Breast epithelium (tissue), 4 donors: ENCODE data around the gene CNNM2. TPM values are rescaled to one million over a fixed set of nuclear protein-coding genes. Genes with fewer than 3 reads are reported as not detected.

ENCODE experiments used
- DNase-seq, 2 donors: peaks; one replicate each; pipeline ENCODE4 v3.0.0-alpha.2; 2019; ENCODE audit warnings: low spot score in 2 of 2
- H3K27ac ChIP-seq, 2 donors: fragments of 200-600 bp; sonication (generic) in 1 of 2; one replicate each; pipeline ENCODE4 v1.5.1; 2016 to 2019; ENCODE audit warnings: mild to moderate bottlenecking in 1 of 2
- H3K27me3 ChIP-seq, 2 donors: fragments of 200-600 bp; sonication (generic) in 1 of 2; one replicate each; pipeline versions ENCODE4 v1.5.1 to v1.6.0; 2017 to 2019; ENCODE audit warnings: control low read depth in 1 of 2, mild to moderate bottlenecking in 1 of 2
- H3K36me3 ChIP-seq: fragments of 200-600 bp; one replicate; pipeline ENCODE4 v1.5.1; 2019
- H3K4me1 ChIP-seq, 2 donors: fragments of 200-600 bp; sonication (generic); one replicate each; pipeline ENCODE4 v1.5.1; 2016 to 2019; ENCODE audit warnings: control low read depth in 1 of 2
- H3K4me3 ChIP-seq, 3 donors: fragments of 200-600 bp; sonication (generic); 1 replicate in 2 of 3; 2 replicates in 1 of 3; pipeline ENCODE4 v1.5.1; 2016 to 2019; ENCODE audit warnings: mild to moderate bottlenecking in 3 of 3, moderate library complexity in 2 of 3
- H3K9me3 ChIP-seq, 2 donors: fragments of 200-600 bp; sonication (generic) in 1 of 2; one replicate each; pipeline ENCODE4 v1.5.1; 2016 to 2019; ENCODE audit warnings: control low read depth in 1 of 2
- CTCF ChIP-seq, 3 donors: fragments of 450-650 bp; IDR thresholded peaks; one replicate each; pipeline ENCODE4 v1.5.1; 2016 to 2017; ENCODE audit warnings: antibody characterized with exemption in 3 of 3, mild to moderate bottlenecking in 3 of 3, moderate library complexity in 3 of 3
- POLR2A ChIP-seq: fragments of 450-650 bp; IDR thresholded peaks from one replicate; pipeline ENCODE4 v1.6.1; 2016; ENCODE audit warnings: antibody characterized with exemption, mild to moderate bottlenecking, moderate library complexity
- POLR2AphosphoS5 ChIP-seq, 3 donors: sonication (generic); formaldehyde crosslinking; IDR thresholded peaks; one replicate each; pipeline ENCODE4 v1.6.1; 2017; ENCODE audit warnings: antibody characterized with exemption in 3 of 3
- intact Hi-C: fragments of 100-400 bp; cut with DNase I; formaldehyde crosslinking; loops from one replicate; pipeline ENCODE4 v1.15.1; 2023; ENCODE audit warnings: low total_unique reads
- total RNA-seq, 3 donors: library from RNA; depleted of rRNA; stranded (reverse); fragments of >200 nt; gene quantifications; one replicate each; pipeline ENCODE4 v1.1.0, GENCODE V29; 2016

CNNM2 gene
- total RNA-seq, 3 donors from 2014 or later = 6.4 to 7.2 (median 6.7) TPM

- Histone ChIP-seq H3K4me3 (no peak overlapping the region), H3K27me3 (no peaks in the 10 kb centered on the region), H3K36me3 (no peaks in the 10 kb centered on the region), H3K4me1 (no peaks in the 10 kb centered on the region), H3K9me3 (no peaks in the 10 kb centered on the region), H3K27ac (no peak overlapping the region)
- TF ChIP-seq POLR2AphosphoS5 (IDR thresholded peaks at IDR 0.05) (no peak), POLR2A (no peak), CTCF (IDR thresholded peaks at IDR 0.05) (no peak)
- DNase-seq = no peak
- intact Hi-C loops = no loop called here
Observed at GRCh38 chr10:102945962-102946361, 27.9 kb downstream of the CNNM2 start.

- Histone ChIP-seq H3K4me3 (no peak overlapping the region), H3K4me1 (no peaks in the 10 kb centered on the region), H3K27ac (no peak overlapping the region), H3K9me3 (no peaks in the 10 kb centered on the region), H3K27me3 (no peaks in the 10 kb centered on the region), H3K36me3 (no peaks in the 10 kb centered on the region)
- TF ChIP-seq POLR2A (no peak), POLR2AphosphoS5 (IDR thresholded peaks at IDR 0.05) (no peak), CTCF (IDR thresholded peaks at IDR 0.05) (no peak)
- intact Hi-C loops = no loop called here
- no peak for DNase-seq
Observed at GRCh38 chr10:102946992-102947391, 28.9 kb downstream of the CNNM2 start.

- DNase-seq = no peak
- Histone ChIP-seq H3K9me3 (no peaks in the 10 kb centered on the region), H3K27me3 (no peaks in the 10 kb centered on the region), H3K4me3 (no peak overlapping the region), H3K4me1 (no peaks in the 10 kb centered on the region), H3K27ac (no peak overlapping the region), H3K36me3 (no peaks in the 10 kb centered on the region)
- intact Hi-C loops = loop anchor here (2.0 kb wide), 1 partner anchor 25 kb away; no protein-coding TSS in a partner anchor
- TF ChIP-seq CTCF (IDR thresholded peaks at IDR 0.05) (no peak), POLR2AphosphoS5 (IDR thresholded peaks at IDR 0.05) (no peak), POLR2A (no peak)
Observed at GRCh38 chr10:102948176-102948575, 30.1 kb downstream of the CNNM2 start.

- Histone ChIP-seq H3K36me3 (no peaks in the 10 kb centered on the region), H3K4me1 (no peaks in the 10 kb centered on the region), H3K27ac (no peak overlapping the region), H3K27me3 (no peaks in the 10 kb centered on the region), H3K4me3 (no peak overlapping the region), H3K9me3 (no peaks in the 10 kb centered on the region)
- TF ChIP-seq POLR2A = no peak
- TF ChIP-seq POLR2AphosphoS5 (IDR thresholded peaks at IDR 0.05) = no peak
- no peak for TF ChIP-seq CTCF (IDR thresholded peaks at IDR 0.05)
- intact Hi-C loops = loop anchor here (2.0 kb wide), 1 partner anchor 26 kb away; no protein-coding TSS in a partner anchor
- no peak for DNase-seq
Observed at GRCh38 chr10:102948786-102949185, 30.7 kb downstream of the CNNM2 start.

- no peaks in the 10 kb centered on the region for H3K27me3 ChIP-seq
Observed at GRCh38 chr10:102949916-102950315, 31.8 kb downstream of the CNNM2 start.

More at GRCh38 chr10:102949916-102950315, 31.8 kb downstream of the CNNM2 start:
- TF ChIP-seq POLR2AphosphoS5 (IDR thresholded peaks at IDR 0.05) (no peak), CTCF (IDR thresholded peaks at IDR 0.05) (no peak), POLR2A (no peak)
- H3K4me1 ChIP-seq = no peaks in the 10 kb centered on the region
- H3K27ac ChIP-seq = no peak overlapping the region
- H3K9me3 ChIP-seq = no peaks in the 10 kb centered on the region
- H3K36me3 ChIP-seq = no peaks in the 10 kb centered on the region
- DNase-seq = no peak
- intact Hi-C loops = loop anchor here (2.0 kb wide), 1 partner anchor 27 kb away; no protein-coding TSS in a partner anchor
- H3K4me3 ChIP-seq = no peak overlapping the region
